Endothelial cell of umbilical vein (primary cell): Measurements from ENCODE around the gene TMEM267. TPM values are rescaled to one million over a fixed set of nuclear protein-coding genes. Genes with fewer than 3 reads are reported as not detected.
A peak's percentile ranks its signal among the peaks of the same experiment; 100 is the strongest.

Source experiments
- BruUV-seq: library from RNA; stranded (reverse); fragments of 400-500 nt; replicated peaks from 2 replicates; lab custom pipeline; 2021; lab: Mats Ljungman, UMichigan
- CTCF ChIA-PET: fragments of 300-600, 350-600 bp; sonication (Branson Sonifier 250); formaldehyde crosslinking; loops from one replicate; lab custom pipeline; 2021; ENCODE audit warnings: antibody characterized with exemption, inconsistent platforms; lab: Charles Lee
- POLR2A ChIA-PET: fragments of 300-600, 350-600 bp; sonication (Branson Sonifier 250); formaldehyde crosslinking; loops from one replicate; lab custom pipeline; 2021; ENCODE audit warnings: antibody characterized with exemption, inconsistent platforms; lab: Charles Lee
- DNase-seq: peaks from one replicate; pipeline ENCODE4 v3.0.0-alpha.2; 2011; ENCODE audit warnings: low read depth, low spot score
- FAIRE-seq: peaks from 2 replicates; lab custom pipeline; 2011; peaks lifted over from hg19 to GRCh38; lab: Jason Lieb, UNC
- H2AFZ ChIP-seq: 2 replicates; pipeline ENCODE4 v1.6.0; 2012; ENCODE audit warnings: low read depth, low read length, control low read depth, inconsistent platforms
- H3K27ac ChIP-seq: 2 replicates; pipeline ENCODE4 v1.5.1; 2011; ENCODE audit warnings: low read depth, mild to moderate bottlenecking, control low read depth, low read length, moderate library complexity; ENCODE audit not compliant: insufficient read depth
- H3K27me3 ChIP-seq, 2 experiments: 2 replicates each; pipeline versions ENCODE4 v1.6.0 to v1.6.1; 2011; ENCODE audit warnings: low read length in 2 of 2, mixed read lengths in 1 of 2; ENCODE audit not compliant: control insufficient read depth in 2 of 2, insufficient read depth in 2 of 2
- H3K36me3 ChIP-seq, 2 experiments: 2 replicates in 1 of 2; 3 replicates in 1 of 2; pipeline ENCODE4 v1.5.1; 2011; ENCODE audit warnings: low read length in 2 of 2, mild to moderate bottlenecking in 1 of 2, moderate library complexity in 1 of 2; ENCODE audit not compliant: control insufficient read depth in 2 of 2, insufficient read depth in 2 of 2; ENCODE audit errors: extremely low read depth in 1 of 2
- H3K4me1 ChIP-seq: 3 replicates; pipeline ENCODE4 v1.5.1; 2011; ENCODE audit warnings: mild to moderate bottlenecking, low read length; ENCODE audit not compliant: control insufficient read depth, insufficient read depth; ENCODE audit errors: extremely low read depth
- H3K4me2 ChIP-seq: 2 replicates; pipeline ENCODE4 v1.6.1; 2011; ENCODE audit warnings: low read length, control low read depth, mixed read lengths; ENCODE audit not compliant: insufficient read depth
- H3K4me3 ChIP-seq, 3 experiments: fragments of 200-600 bp in 1 of 3; sonication (generic), shearing (Covaris generic) in 1 of 3; replicated peaks in 1 of 3; 2 replicates each; pipeline ENCODE4 v1.5.1; 2011 to 2016; ENCODE audit warnings: control low read depth in 3 of 3, low read length in 3 of 3, mild to moderate bottlenecking in 2 of 3, inconsistent platforms in 1 of 3, low read depth in 1 of 3, moderate library complexity in 1 of 3; ENCODE audit not compliant: insufficient read depth in 1 of 3
- H3K79me2 ChIP-seq: 2 replicates; pipeline ENCODE4 v1.6.0; 2012; ENCODE audit warnings: low read length, inconsistent platforms; ENCODE audit not compliant: control insufficient read depth, insufficient read depth
- H3K9ac ChIP-seq: replicated peaks from 2 replicates; pipeline ENCODE3; 2011; ENCODE audit warnings: low read length, control low read depth; ENCODE audit not compliant: insufficient read depth; ENCODE audit errors: extremely low read depth
- H3K9me1 ChIP-seq: replicated peaks from 3 replicates; pipeline ENCODE4 v1.6.0; 2011; ENCODE audit warnings: mild to moderate bottlenecking, low read length; ENCODE audit not compliant: control insufficient read depth, insufficient read depth; ENCODE audit errors: extremely low read depth
- H3K9me3 ChIP-seq: replicated peaks from 2 replicates; pipeline ENCODE4 v1.5.1; 2012; ENCODE audit warnings: low read length, inconsistent platforms; ENCODE audit not compliant: control insufficient read depth, insufficient read depth
- H4K20me1 ChIP-seq: replicated peaks from 2 replicates; pipeline ENCODE3; 2011; ENCODE audit warnings: mild to moderate bottlenecking, low read length; ENCODE audit not compliant: control insufficient read depth, insufficient read depth; ENCODE audit errors: extremely low read depth
- CTCF ChIP-seq, 2 donors: IDR thresholded peaks; 1 replicate in 1 of 2; 2 replicates in 1 of 2; pipeline ENCODE4 v1.5.1; 2011; ENCODE audit warnings: low read length in 2 of 2, mild to moderate bottlenecking in 2 of 2, moderate library complexity in 2 of 2, control low read depth in 1 of 2, inconsistent platforms in 1 of 2, low read depth in 1 of 2; ENCODE audit not compliant: insufficient read depth in 1 of 2; ENCODE audit errors: extremely low read depth in 1 of 2
- EZH2 ChIP-seq: IDR thresholded peaks from 2 replicates; pipeline ENCODE4 v1.6.1; 2012; ENCODE audit warnings: borderline replicate concordance, low read depth, mild to moderate bottlenecking, moderate library complexity, low read length, inconsistent platforms; ENCODE audit not compliant: severe bottlenecking
- FOS ChIP-seq: IDR thresholded peaks from 2 replicates; pipeline ENCODE4 v1.6.1; 2011; ENCODE audit warnings: mild to moderate bottlenecking, low read length, moderate library complexity, borderline replicate concordance; ENCODE audit not compliant: insufficient read depth
- GATA2 ChIP-seq: IDR thresholded peaks from 2 replicates; pipeline ENCODE4 v1.7.0; 2011; ENCODE audit warnings: low read depth, mild to moderate bottlenecking, moderate library complexity, mixed read lengths, low read length; ENCODE audit not compliant: insufficient read length, insufficient read depth
- JUN ChIP-seq: IDR thresholded peaks from 2 replicates; pipeline ENCODE4 v1.6.1; 2011; ENCODE audit warnings: borderline replicate concordance, low read depth; ENCODE audit not compliant: insufficient read length, insufficient read depth
- MYC ChIP-seq: IDR thresholded peaks from one replicate; pipeline ENCODE4 v1.6.1; 2011; ENCODE audit warnings: mild to moderate bottlenecking, low read depth, low read length
- POLR2A ChIP-seq: IDR thresholded peaks from 2 replicates; pipeline ENCODE4 v1.6.1; 2012; ENCODE audit warnings: low read depth, mild to moderate bottlenecking, control low read depth, low read length
- POLR2AphosphoS5 ChIP-seq: IDR thresholded peaks from 2 replicates; pipeline ENCODE4 v1.6.1; 2012; ENCODE audit warnings: low read depth, mild to moderate bottlenecking, control low read depth, low read length, moderate library complexity; ENCODE audit not compliant: insufficient read depth
- dilution Hi-C: fragments of 300-500 bp; cut with MboI; formaldehyde crosslinking; loops from one replicate; pipeline ENCODE4 v1.15.0; 2019; ENCODE audit warnings: low sequenced_read_pairs; ENCODE audit not compliant: extremely low pct_ligation_motif_present
- intact Hi-C: fragments of 100-400 bp; cut with micrococcal nuclease; formaldehyde crosslinking; loops from one replicate; pipeline ENCODE4 v1.10.0; 2022
- polyA plus RNA-seq, 4 experiments: library from polyadenylated mRNA; depleted of rRNA in 3 of 4; stranded (reverse) in 3 of 4; unstranded in 1 of 4; fragments of >200 nt; gene quantifications; 2 replicates each; pipeline versions ENCODE4 v1.2.1 to v1.2.3, GENCODE V29; 2011 to 2012; ENCODE audit warnings: missing spikeins in 1 of 4
- total RNA-seq: library from RNA; stranded (reverse); gene quantifications from 2 replicates; pipeline ENCODE4 v1.2.3, GENCODE V29; 2021
- TF ChIP-seq, protein P1 (sequence below): IDR thresholded peaks from 2 replicates; pipeline ENCODE4 v1.6.1; 2011; ENCODE audit not compliant: insufficient read depth, insufficient read length

TMEM267 gene
- total and polyA plus RNA-seq, 2 donors (not counting 3 experiments of a cell fraction or from before 2014, with no cell fraction given): 5.4 to 8.6 TPM

- Histone ChIP-seq H3K27ac (peak overlapping the region; percentile 77), H3K9ac (peak overlapping the region; percentile 87), H3K9me1 (no peaks in the 10 kb centered on the region), H3K9me3 (no peaks in the 10 kb centered on the region), H2AFZ (peak overlapping the region; percentile 53), H3K4me1 (peaks cover 14% of the 10 kb centered on the region), H3K79me2 (peaks cover 12% of the 10 kb centered on the region), H3K4me3 (peak overlapping the region; percentile 57 to 97 (median 64)), H3K36me3 (no peaks in the 10 kb centered on the region), H4K20me1 (no peaks in the 10 kb centered on the region), H3K4me2 (peak overlapping the region; percentile 95), H3K27me3 (no peaks in the 10 kb centered on the region)
- CTCF ChIA-PET: no interaction called here
- intact Hi-C loops (loop anchor here (1.0 to 10.0 kb wide), 6 partner anchors 169 to 1558 kb away; partner anchors contain the start of genes FBXO4, HMGCS1 and ZNF131), dilution Hi-C loops (no loop called here)
- FAIRE-seq (peak; percentile 43), DNase-seq (no peak)
- BruUV-seq: no TSS peak
- TF ChIP-seq FOS (no peak), POLR2A (no peak)
- POLR2A ChIA-PET: no interaction called here
Observed at GRCh38 chr5:43482490-43483297, 971 bp downstream of the TMEM267 start.

DNA sequence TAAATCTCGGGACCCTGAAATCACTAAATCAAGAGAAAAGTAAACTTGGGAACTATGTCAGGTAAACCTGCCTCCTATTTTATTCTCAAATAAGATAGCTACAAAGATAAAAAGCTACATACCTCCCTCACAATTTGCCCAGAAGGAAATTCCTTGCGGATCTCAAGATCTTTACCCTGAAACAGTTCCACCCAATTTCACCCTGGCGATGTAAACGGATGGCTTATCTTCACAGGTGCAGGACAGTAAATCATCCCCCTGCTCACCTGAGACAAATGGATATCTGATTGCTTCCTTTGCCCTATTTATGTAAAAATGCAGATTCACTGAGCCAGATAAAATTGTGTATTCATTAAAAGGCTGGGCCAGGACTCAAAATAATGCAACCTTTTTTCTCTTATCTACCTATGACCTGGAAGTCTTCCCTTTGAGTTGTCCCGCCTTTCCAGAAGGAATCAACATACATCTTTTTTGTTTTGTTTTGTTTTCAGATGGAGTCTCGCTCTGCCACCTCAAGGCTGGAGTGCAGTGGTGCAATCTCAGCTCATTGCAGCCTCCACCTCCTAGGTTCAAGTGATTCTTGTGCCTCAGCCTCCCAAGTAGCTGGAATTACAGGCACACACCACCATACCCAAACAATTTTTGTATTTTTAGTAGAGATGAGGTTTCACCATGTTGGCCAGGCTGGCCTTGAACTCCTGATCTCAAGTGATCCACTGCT is 13.8 kb downstream of the TMEM267 start:
- Histone ChIP-seq H3K27me3 (no peaks in the 10 kb centered on the region), H3K4me2 (no peak overlapping the region), H4K20me1 (no peaks in the 10 kb centered on the region), H3K4me1 (no peaks in the 10 kb centered on the region), H3K9me1 (no peaks in the 10 kb centered on the region), H3K9ac (no peak overlapping the region), H3K27ac (no peak overlapping the region), H3K4me3 (no peak overlapping the region), H2AFZ (no peak overlapping the region), H3K9me3 (peaks cover 2% of the 10 kb centered on the region), H3K36me3 (no peaks in the 10 kb centered on the region), H3K79me2 (no peaks in the 10 kb centered on the region)
- TF ChIP-seq MYC (no peak), CTCF (IDR thresholded peaks at IDR 0.05; ENCODE audit: extremely low read depth in 1 of 2, insufficient read depth in 1 of 2, low read depth in 1 of 2, low read length in 2 of 2) (no peak), POLR2AphosphoS5 (no peak), EZH2 (no peak), JUN (no peak), GATA2 (no peak), FOS (no peak), POLR2A (no peak)
- TF ChIP-seq, protein P1, sequence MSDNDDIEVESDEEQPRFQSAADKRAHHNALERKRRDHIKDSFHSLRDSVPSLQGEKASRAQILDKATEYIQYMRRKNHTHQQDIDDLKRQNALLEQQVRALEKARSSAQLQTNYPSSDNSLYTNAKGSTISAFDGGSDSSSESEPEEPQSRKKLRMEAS: no peak
- ChIA-PET CTCF (interaction anchor here (1.8 kb wide), 1 partner anchor 15 kb away, joined by 11 read pairs; the partner anchor contains the start of gene TMEM267), POLR2A (no interaction called here)
- no peak for DNase-seq
- FAIRE-seq: no peak
- dilution Hi-C loops: no loop called here
- BruUV-seq: no TSS peak
- intact Hi-C loops: no loop called here
